GM18520 (cell line): Measurements from ENCODE around the gene ZFAND6.

Experiments
- ATAC-seq: cut with Tn5 transposase; IDR thresholded peaks from one replicate; pipeline ENCODE4 v1.9.1; 2021; ENCODE audit not compliant: unreplicated experiment

Gene ZFAND6

DNA sequence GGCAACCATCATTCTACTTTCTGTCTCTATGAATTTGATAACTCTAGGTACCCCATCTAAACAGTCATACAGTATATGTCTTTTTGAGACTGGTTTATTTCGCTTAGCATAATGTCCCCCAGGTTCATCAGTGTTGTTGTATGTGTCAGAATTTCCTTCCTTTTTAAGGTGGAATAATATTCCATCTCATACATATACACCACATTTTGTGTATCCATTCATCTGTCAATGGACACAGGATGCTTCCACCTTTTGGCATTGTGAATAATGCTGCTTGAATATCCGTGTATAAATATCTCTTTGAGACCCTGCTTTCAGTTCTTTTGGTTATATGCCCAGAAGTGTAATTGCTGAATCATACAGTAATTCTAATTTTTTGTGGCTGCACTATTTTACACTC is 10.4 kb upstream of the ZFAND6 start:
- no peak for ATAC-seq

DNA sequence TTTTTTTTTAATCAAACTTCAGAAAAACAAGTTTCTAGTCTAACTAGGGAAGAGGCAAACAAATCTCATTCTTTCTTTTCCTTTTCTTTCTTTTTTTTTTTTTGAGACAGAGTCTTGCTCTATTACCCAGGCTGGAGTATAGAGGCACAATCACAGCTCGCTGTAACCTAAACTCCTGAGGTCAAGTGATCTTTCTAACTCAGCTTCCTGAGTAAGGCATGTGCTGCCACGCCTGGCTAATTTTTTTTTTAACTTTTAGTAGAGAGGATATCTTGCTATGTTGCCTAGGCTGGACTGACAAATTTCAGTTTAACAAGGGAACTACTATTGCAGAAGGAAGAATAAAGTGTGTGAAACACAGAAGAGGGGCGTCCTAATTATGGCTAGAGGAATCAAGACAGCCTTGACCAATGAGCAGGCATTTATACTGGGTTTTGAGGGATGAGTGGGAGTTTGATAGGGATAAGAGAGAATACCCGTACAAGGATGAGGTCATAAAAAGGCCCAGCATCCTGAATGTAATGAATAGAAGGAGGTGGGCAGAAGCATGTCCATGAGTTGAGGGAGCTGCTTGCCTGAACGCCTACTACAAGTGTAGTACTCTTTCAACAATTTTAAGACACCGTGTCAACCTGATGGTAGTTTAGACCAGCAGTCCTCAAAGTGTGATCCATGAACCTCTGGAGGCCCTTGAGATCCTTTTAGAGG is 6.7 kb upstream of the ZFAND6 start:
- no peak for ATAC-seq

DNA sequence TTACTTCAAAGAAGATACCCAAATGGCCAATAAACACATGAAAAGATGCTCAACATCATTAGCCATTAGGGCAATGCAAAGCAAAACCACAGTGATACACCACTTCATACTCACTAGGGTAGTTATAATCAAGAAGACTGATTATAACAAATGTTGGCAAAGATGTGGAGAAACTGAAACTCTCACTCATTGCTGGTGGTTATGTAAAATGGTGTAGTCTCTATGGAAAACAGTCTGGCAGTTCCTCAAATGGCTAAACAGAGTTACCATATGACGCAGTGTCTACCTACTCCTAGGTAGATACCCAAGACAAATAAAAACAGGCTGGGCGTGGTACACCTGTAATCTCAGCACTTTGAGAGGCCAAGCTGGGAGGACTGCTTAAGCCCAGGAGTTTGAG is 3.5 kb upstream of the ZFAND6 start:
- no peak for ATAC-seq

DNA sequence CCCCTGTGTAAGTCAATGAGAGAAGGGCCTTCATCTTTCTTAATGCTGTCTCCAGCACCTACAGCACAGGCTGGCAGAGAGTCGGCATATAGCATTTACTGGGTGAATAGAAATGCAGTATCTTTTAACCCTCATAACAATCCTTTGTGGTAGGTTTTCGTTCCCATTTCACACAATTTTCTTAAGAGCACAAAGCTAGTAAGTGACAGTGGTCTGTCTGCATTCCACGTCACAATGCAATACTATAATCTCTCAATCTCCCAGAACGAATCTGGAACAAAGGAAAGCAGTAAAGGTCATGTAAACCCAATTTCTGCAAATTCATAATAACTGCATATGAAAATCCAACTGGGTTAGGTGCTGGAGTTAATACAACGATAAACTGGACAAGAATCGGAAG is 1.4 kb upstream of the ZFAND6 start:
- no peak for ATAC-seq

DNA sequence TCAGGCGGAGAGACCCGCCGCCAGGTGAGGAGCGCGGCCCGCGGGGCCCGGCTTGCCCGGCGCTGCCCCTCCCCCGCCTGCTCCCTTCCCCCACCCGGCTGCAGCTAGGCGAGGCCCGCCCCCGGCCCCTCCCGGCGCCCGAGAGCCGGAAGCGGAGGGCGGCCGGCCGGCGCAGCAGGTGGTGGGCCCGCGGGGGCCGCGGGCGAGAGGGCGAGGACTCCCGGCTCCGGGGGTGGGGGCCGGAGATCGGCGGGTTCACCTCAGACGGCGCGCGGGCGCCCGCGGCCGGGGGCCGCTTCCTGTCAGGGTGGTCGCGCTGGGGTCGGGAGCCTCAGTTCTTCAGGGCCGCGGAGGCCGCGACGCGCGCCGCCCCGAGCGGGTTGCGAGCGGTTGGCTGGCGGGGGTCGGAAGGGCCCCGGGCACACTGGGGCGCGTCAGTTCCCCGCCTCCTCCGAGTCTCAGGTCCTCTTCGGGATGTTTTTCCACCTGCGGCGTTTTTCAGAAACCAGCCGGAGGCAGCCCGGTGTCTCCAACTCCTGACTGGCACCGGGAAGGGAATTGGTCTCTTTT is 395 bp downstream of the ZFAND6 start:
- peak; percentile 32 for ATAC-seq

DNA sequence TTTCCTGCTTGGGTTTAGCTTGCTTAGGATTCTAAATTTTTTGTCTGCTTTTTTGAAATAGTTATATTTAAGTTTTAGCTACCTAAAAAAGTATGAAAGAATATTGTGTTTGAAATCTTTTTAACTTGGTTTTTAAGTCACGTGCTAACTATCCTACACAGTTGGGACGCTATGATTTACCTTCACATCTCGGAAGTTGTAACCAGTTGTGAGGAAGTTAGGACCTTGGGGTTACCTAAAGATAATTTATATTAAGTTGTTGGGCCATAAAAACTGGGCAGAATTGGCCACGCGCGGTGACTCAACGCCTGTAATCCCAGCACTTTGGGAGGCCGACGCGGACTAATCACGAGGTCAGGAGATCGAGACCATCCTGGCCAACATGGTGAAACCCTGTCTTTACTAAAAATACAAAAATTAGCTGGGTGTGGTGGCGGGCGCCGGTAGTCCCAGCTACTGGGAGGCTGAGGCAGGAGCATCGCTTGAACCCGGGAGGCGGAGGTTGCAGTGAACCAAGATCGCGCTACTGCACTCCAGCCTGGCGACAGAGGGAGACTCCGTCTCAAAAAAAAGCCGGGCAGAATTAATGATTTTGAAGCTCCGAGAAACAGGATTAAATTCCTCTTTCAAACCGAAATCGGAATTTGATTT is 1.0 kb downstream of the ZFAND6 start:
- no peak for ATAC-seq

DNA sequence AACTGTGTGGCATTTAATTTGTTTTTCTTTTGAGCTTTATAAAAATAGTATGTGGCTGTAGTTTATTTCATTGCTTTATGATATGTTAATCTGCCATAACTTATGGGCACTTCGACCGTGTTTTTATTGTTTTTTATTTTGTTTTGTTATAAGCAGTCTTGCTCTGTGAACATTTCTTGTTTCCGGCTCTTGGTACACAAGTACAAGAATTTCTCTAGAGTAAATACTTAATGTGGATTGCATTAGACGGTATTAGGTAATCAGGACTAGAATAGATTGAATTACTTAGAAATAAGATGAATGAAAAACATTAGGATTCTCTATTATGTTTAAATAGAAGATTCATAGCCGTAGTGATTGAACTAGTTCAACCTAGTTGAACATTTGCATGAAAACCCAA is 2.1 kb downstream of the ZFAND6 start:
- ATAC-seq: no peak

DNA sequence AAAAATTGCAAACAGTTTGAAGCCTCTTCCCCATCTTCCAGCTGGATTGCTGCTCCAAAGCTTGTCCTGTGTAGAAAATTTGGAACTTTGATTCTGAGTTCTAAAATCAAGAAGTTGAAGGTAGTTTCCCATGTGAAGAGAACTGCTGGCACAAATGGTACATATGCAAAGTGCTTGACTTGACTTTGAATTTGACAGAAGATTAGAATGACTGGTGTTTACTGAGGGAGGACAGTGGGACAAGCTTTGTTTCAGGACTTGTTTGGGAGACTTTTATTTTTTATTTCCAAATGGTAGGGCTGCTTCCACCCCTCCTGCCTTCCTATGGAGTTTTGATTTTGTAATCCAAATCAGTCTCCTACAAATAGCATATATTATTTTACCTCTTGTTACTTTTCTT is 7.4 kb downstream of the ZFAND6 start:
- no peak for ATAC-seq

DNA sequence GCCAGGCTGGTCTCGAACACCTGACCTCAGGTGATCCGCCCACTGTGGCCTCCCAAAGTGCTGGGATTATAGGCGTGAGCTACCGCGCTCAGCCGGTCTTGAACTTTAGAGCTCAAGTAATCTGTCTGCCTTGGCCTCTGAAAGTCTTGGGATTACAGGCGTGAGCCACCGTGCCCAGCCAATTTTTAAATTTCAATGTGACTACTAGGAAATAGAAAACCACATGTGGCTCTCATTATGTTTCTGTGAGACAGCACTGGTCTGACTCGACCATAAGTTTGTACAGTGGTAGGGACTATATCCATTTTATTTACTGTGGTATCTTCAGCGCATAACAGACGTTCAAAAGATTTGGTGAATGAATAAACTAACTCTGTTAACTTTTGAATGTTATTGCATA is 9.1 kb downstream of the ZFAND6 start:
- no peak for ATAC-seq

DNA sequence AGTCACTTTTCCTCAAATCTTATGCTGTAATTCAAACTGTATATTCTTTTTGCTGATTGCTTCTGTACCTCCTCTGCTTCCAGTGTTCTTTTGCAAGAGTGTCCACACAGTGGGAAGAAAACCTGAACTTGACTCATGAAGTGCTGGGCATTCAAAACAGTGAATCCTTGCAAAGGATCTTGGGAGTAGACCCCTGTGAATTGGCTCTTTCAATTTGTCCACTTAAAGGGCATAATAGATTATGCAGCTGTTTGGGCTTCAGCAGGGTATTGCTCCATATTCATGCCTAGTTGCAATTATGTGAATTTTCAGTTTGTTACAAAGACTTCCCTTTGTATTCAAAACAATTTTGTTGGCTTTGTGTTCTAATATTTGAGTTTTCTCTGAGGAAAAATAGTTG is 11.4 kb downstream of the ZFAND6 start:
- no peak for ATAC-seq

DNA sequence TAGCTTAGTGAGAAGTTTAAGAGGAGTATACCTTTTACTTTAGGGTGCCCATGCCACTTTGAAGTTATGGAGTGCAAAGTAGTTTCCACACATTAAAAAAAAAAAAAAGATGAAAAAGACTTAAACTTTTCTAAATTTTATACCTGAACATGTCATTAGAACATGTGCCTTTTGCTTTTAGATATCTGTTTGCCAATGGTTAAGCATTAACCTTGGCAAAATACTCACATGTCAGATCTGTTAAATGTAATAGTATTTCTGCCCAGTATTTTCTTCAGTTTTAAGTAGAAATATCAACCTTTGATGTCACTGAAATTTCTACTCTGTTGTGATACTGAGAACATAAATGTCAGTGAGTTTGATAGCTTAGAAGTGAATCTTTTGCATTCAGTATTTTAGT is 12.2 kb downstream of the ZFAND6 start:
- ATAC-seq: no peak

DNA sequence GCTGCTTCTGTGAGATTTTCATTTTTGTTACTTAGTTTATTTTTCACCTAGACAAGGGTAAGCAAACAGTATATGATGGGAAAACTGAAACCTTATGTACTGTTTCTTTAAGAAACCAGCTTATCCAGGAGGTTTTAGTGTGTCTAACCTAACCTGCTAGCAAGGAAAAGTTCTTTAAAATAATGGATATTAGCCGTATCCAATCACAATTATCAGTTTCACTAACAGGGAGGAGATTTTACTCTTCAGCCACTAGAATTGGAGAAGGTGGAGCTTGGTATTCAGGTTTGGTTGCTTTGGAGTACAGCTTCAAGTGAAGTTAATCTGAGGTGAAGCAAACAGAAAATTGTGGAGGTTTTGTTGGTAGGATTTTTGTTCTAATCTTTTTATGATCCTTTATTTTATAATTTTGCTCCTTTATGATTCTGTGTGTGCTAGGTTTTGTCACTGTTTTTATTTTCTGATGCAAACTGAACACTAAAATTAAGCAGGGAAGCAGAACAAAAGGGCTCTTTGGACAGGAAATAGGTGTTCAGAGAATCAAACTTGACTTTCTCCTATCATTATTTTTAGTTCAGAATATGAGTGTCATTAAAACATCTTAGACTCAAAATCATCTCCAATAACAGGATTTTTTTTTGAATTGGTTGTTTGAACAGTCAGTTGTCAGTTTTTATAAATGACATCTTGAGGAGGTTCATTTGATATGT is 13.0 kb downstream of the ZFAND6 start:
- ATAC-seq: peak; percentile 91

DNA sequence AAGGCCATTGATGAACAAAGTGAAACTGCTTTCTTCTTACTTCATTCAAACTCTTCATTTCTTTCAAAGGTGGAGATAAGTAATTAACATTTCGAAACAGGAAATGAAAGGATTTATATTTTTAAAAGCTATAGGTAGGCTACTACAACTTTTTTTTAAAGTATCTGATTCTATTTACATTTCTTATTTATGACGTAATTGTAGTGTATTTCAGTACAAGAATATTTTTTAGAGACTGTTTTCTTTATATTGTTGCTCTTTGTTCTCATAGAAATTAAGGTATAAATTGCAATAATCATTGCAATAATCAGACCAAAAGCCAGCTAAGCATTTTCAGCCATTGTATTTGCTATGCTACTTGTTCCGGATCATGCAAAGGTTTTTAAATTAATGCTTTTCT is 13.7 kb downstream of the ZFAND6 start:
- ATAC-seq: no peak

DNA sequence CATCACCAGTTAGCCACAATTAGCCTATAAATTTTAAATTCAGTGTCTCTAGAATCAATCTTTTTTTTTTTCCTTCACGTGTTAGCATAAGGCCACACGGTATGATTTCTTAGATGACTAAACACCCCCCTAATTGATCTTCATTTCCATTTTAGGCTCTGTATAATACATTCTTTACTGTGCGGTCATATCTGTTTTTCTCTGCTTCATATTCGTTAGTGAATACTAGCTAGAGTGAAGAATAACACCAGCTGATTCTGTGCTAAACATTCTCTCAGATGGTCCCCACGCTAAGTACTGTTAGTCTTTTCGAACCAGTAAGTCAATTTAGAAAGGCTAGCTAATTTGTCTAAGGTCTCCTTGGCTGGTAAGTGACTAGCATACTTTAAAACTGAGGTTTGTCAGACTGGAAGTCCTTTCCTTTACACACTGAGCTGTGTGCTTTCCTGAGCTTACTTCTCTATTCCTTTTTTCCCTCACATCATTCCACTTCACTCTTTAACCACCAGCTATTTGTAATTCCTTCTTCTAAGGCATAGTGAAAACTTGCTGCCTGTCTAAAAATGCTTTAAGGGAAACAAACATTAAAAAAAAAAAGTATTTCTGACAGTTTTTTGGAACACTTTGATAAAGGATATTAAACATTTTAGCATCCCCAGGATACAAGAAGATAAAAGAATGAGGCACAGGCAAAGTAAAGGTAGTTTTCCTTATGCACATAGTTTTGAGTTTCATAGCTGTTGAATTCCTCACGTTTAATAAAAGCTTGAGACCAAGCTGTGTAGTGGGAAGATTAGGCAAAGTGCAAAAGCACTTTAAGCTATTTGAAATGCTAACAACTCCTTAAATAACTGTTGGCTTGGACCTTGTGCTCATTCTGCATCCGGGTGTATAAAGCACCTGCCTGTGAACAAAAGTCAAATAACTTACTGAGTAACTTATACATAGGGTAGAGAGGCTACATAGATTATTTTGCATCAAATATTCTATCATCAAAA is 17.1 kb downstream of the ZFAND6 start:
- no peak for ATAC-seq

DNA sequence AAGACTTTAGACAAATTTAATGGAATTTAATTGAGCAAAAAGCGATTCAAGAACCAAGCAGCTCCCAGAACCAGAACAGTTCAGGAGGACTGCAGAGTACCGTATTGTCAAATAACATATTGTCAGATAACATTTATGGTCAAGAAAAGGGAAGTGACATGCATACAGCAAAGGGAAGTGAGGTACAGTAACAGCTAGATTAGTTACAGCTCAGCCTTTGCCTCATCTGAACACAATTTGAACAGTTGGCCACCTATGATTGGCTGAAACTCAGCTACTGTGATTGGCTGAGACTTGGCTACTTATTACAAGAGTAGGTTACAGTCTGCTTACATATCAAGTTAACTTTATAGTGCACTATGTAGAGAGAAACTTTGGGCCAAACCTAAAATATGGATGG is 21.9 kb downstream of the ZFAND6 start:
- no peak for ATAC-seq

DNA sequence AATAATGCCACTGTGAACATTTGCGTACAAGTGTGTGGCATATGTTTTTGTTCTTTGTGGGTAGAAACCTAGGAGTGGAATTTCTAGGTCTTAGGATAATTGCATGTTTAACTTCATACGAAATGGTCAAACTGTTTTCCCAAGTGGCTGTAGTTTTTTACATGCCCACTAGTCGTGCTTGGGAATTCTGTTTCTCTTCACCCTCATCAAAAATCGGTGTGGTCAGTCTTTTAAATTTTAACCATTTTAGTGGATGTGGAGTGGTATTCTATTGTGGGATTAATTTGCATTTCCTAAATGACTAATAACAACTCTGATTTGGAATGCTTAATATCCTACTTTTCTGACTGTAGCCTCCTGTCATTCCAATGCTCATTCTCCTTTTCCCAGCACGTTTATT is 27.6 kb downstream of the ZFAND6 start:
- ATAC-seq: no peak

DNA sequence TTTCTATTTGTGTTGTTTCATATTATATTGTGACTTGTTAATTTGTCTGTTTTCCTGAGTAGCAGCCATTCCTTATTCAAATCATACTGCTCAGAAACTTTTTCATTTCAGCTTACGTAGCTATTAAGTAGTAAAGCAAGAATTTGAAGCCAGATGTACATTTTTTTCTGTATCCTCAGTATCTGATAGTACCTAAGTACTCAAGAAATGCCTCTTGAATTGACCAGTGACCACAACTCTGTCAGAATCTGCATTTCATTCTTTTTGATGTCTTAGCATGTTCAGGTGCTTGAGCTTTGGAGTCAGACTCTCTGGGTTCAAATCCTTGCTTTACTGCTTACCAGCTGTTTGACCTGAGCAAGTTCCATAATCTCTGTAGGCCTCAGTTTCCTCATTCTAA is 30.6 kb downstream of the ZFAND6 start:
- ATAC-seq: no peak

DNA sequence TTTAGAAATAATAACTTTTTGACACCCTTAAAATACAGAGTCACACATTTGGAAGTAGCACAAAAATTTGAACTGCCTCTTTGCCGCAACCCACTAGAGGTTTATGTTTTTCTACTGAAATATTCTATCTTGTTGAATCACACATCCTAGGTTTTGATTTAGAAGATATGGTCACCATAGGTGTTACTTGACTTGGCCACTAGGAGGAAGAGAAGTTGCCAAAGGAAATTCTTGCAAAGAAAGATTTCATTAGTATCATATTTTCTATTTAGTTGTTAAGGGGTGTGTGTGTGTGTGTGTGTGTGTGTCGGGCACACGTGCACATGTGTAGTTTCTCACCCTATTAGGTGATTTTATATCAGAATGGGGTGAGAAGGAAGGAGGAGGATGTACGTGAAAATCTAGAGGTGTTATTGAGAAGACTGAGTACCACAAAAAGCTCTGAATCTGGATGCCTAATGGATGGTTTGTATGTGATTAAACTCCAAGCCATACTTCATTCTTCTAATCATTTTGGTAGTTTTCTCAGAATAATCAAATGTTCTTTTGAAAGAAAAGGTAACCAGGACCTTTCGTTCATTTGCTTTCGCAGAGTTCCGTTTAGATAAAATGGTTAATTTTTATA is 31.5 kb downstream of the ZFAND6 start:
- no peak for ATAC-seq

DNA sequence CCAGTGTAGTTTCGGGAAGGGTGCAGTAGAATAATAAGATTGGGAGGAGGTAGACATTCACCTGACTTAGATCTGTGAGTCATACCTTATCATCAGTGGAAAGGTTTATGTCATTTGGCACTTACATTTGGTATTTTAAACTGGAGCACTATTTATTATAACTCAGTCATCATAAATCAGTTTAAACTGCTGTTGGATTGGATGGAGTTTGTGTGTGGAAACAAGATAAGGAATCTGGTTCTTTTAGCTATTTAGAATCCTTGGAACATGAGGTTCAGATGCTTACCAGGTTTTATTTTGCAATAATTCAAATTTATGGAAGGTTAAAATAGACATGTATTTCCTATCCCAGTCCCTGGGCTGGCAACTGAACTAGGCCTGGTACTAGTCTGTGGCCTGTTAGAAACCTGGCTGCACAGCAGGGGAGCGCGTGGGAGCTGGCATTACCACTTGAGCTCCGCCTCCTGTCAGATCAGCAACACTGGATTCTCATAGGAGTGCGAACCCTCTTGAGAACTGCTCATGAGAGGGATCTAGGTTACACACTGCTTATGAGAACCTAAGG is 34.5 kb downstream of the ZFAND6 start:
- ATAC-seq: no peak

DNA sequence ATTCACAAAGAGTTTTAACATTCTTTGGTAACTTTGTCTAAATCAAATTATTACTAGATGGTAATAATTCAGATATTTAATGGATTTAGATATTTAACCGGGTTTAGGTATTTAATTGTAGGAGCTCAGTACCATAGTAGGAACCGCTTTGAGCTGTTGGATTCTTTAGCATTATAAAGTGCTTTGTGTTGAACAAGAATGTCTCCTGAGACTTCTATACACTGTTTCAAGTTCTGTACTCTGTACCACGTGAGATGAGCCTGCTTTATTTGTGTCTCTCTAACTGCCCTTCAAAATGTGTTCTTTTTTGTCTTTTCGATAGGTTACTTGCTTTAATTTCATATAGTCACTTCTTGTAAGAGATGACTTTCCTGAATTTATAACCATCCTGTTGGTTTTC is 36.0 kb downstream of the ZFAND6 start:
- no peak for ATAC-seq
